IPS-NIHi11 (cell line): Measurements from ENCODE around the gene CTIF.

Experiments used
- DNase-seq: peaks from one replicate; pipeline ENCODE4 v3.0.0; 2012; ENCODE audit warnings: mixed read lengths, low spot score

CTIF gene

GRCh38 chr18:48819781-48820482 lies 281.1 kb downstream of the CTIF start:
- no peak for DNase-seq

DNA sequence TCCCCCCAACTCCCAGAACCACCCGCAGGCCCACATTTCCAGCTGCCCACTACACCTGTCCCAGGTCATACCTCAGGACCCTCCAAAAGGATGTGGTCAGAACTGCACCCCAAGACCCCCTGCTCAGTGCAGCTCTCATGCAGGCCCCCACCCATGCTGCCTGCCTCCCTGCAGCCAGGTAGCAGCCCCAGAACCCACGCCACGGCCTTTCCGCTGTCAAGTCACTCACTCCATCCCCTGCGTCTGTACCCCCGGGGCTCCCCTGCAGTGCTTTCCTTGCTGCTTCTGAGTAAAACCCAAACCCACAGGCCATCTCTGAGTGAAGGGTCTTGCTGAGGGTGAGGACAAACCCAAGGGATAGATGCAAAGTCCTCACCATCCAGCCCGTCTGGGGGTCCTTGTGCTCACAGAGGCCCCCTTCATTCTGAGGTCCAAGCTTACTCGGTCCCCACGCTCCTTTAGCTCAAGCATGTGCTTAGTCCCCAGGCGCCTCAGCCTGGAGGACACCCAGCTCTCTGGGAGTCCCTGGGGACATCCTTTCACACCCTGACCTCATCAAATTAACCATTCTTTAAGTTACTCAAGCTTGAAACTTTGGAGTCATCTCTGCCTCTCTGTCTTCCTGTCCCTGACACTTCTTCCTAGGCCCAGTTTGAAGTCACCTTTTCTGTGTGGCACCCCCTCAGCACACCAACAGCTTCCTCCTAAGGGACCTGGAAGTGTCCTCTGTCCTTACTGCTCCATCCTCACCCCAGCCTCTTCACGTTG lies 281.8 kb downstream of the CTIF start:
- DNase-seq, result no peak

- DNase-seq, result no peak
Measured at GRCh38 chr18:48821251-48821590, 282.4 kb downstream of the CTIF start.

- no peak for DNase-seq
Measured at GRCh38 chr18:48821845-48822244, 283.0 kb downstream of the CTIF start.

GRCh38 chr18:48824231-48824970 lies 285.6 kb downstream of the CTIF start:
- no peak for DNase-seq

GRCh38 chr18:48825101-48825745 lies 286.4 kb downstream of the CTIF start:
- DNase-seq, result no peak

DNA sequence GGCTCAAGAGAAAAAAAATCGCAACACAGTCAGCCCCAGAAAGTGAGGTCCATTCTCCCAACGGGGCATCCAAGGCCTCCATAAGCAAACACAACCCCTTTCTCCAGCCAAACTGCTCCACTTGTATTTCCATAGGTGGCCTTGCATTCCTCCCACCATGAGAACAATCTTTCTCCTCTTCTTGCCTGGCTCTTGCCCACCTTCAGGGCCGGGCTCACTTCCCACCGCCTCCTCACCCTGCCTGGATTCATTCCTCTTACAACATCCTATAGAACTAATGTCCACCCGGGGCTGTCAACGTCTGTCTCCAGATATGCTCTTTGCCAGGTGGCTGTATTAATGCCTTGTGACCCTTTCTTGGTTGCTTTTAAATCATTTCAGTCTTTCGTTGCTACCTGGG lies 287.4 kb downstream of the CTIF start:
- no peak for DNase-seq

DNA sequence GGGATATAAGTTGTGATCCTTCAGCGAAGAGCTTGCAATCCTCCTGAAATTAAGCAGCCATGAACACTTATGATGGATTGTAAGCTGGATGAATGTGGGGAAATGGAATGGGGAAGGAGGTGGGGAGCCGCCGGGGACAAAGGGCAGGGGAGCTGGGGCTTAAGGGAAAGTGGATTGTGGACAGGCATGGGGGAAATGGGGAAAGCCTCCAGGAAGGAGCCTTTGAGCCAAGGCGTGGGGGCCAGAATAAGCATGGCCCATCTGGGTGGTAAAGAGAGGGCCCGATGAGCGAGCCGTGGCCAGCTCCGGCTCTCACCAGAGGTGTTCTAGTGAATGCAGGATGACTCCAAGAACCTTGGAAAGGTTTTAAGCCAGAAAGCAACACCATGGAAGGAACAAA lies 288.0 kb downstream of the CTIF start:
- DNase-seq, result no peak

- DNase-seq, result no peak
Measured at GRCh38 chr18:48827291-48828193, 288.7 kb downstream of the CTIF start.

DNA sequence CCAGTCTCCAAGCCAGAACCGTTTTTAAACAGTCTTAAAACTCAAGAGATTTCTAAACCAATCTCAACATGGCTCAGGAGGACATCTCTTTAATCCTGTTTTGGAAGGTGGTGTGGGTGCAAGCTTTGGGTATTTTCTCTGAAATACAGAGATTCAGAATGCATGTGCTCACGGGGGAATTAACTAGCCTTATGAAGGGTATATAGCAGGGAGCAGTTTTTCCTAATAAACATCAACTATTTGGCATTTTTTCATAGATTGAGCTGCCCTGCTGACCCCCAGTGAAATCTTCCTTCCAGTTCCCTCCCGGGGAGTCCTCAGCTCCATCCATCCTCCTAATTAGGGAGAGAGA lies 289.3 kb downstream of the CTIF start:
- DNase-seq, result no peak

DNA sequence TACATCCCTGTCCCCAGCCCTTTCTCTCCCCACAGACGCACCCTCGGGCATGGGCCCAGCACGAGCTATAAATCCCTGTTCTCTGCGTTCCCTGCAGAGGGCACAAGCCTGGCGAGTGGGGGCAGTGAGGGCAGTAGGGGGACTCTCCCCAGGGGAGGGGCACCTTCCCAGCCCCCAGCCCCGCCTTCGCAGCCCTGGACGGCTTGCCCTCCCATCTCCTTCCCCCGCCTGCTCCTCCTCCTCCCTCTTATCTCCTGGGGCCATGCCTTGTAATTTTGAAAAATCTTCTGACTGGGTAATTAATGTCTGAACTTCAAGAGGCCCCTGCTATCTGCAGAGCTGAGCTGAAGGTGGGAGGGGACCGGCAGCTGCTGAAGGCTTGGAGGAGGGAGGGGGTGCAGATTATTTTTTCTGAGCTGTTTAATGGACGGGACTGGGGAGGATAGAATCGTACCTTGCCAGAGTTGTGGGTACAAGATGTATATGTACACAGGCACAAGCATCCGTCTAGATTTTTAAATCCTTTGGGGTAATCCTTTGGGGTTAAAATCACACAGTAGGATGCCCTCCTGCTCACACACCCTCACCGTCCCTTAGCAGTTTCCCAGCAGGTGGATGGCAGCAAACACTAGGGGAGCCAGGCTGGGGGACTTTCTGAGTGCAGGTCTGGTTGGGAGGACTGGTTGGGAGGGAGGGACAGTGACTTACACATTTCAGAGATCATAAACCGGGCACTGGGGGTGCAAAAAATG lies 290.0 kb downstream of the CTIF start:
- DNase-seq, result no peak

DNA sequence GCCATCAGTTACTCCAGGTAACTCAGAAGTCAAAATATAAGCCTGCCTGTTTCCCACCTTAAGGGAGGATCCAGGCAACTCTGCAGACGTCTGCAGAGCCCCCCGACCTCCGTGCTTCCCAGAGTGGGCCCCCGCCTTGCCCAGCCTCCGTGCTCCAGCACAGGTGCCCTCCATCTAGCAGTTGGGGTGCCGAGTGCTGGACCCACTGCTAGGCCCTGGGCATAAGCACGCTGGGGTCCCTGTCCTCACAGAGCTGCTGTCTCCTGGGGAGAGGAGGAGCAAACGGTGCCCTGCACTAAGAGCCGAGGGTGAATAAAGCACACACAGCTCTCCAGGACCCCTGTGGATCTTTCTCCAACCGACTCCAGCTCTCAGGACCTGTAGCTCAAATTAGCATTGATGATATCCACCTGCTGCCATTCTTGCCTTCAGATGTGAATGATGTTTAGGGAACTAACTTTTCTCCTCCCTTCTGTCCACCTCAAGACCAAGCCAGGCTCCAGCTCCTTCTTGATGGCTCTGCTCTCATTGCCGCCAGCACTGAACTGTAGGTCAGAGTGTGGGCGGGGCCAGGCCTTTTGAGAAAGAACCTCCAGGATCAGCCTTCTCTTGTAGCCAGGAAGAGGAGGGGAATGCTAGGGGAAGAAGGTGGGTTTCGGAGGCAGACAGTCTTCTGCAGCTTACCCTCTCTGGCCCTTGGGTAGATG lies 290.8 kb downstream of the CTIF start:
- no peak for DNase-seq

DNA sequence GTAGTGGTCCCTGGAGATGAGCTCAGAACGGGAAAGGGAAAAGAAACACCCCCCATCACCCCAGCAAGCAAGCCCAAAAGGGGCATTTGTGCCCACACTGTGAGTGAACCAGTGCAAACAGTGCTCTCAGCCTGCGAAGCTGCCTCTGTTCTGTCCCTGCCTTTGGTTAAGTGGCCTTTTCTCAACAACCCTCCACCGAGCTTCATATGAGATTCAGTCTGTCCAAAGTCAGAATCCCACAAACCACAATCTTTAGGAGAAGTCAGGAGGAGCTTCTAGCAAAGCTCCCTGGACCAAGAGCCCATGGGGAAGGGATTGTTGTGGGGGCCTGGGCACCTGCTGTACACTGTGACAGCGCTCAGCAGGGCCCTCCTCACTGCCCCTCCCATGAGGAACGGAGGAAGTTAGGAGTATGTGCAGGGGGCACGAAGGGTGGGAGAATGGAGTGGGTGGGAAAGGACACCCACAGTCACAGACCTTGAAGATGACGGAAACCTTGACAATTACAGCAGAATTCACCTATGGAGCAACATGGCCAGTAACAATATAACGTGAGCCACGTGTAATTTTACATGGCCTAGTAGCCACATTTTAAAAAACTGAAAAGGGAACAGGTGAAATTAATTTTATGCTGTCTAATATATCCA lies 292.4 kb downstream of the CTIF start:
- no peak for DNase-seq

DNA sequence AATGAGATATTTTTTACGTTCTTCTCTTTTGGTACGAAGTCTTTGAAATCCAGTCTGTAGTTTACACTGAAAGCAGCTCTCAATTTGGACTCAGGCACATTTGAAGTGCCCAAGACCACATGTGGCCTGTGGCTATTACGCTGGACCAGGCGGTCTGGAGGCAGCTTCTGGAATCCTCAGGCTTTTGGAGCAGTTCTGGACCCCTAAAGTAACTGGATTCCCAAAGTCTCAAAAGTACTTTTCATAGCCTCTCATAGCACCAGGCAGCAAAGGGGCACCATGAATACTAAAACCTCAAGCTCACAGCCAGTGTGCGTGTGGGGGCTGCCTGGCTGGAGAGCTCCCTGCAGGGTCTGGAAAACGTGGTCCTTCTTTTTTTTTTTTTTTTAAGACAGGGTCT lies 293.0 kb downstream of the CTIF start:
- no peak for DNase-seq

GRCh38 chr18:48832938-48833700 lies 294.3 kb downstream of the CTIF start:
- DNase-seq, result no peak

- no peak for DNase-seq
Measured at GRCh38 chr18:48833701-48834412, 295.0 kb downstream of the CTIF start.

GRCh38 chr18:48834413-48835031 lies 295.7 kb downstream of the CTIF start:
- DNase-seq, result no peak

DNA sequence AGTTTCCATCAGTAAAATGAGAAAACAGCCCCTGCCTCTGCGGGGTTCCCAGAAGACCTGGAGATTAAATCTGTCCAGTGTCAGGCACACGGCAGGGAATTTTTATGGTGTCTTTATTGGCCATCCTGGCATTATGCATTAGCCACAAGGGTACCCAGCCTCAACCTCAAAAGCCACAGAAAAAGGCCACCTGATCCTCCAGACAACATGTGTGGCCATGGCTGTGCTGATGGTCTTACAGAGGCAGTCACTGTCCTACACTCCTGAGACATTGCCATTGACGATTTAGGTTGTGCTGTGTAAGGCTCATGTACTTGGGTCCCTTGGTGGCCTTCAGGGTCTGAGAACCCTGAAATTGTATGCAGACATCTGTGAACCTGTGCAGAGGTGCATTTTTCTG lies 296.3 kb downstream of the CTIF start:
- DNase-seq, result no peak
